ENCODE measurements around the gene SELENOO.
A peak's percentile ranks its signal among the peaks of the same experiment; 100 is the strongest.

Gene SELENOO

GRCh38 chr22:50253941-50254340 lies 53.1 kb downstream of the SELENOO start:
- DNase-seq (ENCODE audit: low spot score): no peak

- no peak for DNase-seq (ENCODE audit: low spot score)
These were observed 54.3 kb downstream of the SELENOO start for GRCh38 chr22:50255099-50255498.

- DNase-seq (ENCODE audit: low spot score): no peak
These were observed 54.8 kb downstream of the SELENOO start for GRCh38 chr22:50255607-50256006.

GRCh38 chr22:50256258-50256862 lies 55.5 kb downstream of the SELENOO start:
- no peak for DNase-seq (ENCODE audit: low spot score)

- no peak for DNase-seq (ENCODE audit: low spot score)
These were observed 56.2 kb downstream of the SELENOO start for GRCh38 chr22:50257041-50257440.

GRCh38 chr22:50257451-50258360 lies 56.9 kb downstream of the SELENOO start:
- no peak for DNase-seq (ENCODE audit: low spot score)

- DNase-seq (ENCODE audit: low spot score): no peak
These were observed 57.8 kb downstream of the SELENOO start for GRCh38 chr22:50258361-50259292.

GRCh38 chr22:50259302-50259701 lies 58.5 kb downstream of the SELENOO start:
- DNase-seq (ENCODE audit: low spot score): no peak

- DNase-seq (ENCODE audit: low spot score): no peak
These were observed 59.6 kb downstream of the SELENOO start for GRCh38 chr22:50260434-50260800.

GRCh38 chr22:50260801-50261614 lies 60.2 kb downstream of the SELENOO start:
- DNase-seq (ENCODE audit: low spot score): peak; percentile 64

- peak; percentile 92 for DNase-seq (ENCODE audit: low spot score)
These were observed 61.0 kb downstream of the SELENOO start, which contains the start of gene MAPK12 for GRCh38 chr22:50261615-50262459. Gene MAPK12, minus strand, starts transcription at chr22:50261683. Its CDS starts 174 bp downstream, at chr22:50261509.

- peak; percentile 63 for DNase-seq (ENCODE audit: low spot score)
These were observed 61.7 kb downstream of the SELENOO start for GRCh38 chr22:50262460-50262911.

- DNase-seq (ENCODE audit: low spot score): no peak
These were observed 62.3 kb downstream of the SELENOO start for GRCh38 chr22:50262973-50263617.

GRCh38 chr22:50264104-50264745 lies 63.4 kb downstream of the SELENOO start:
- DNase-seq (ENCODE audit: low spot score): no peak

GRCh38 chr22:50264946-50265669 lies 64.3 kb downstream of the SELENOO start:
- no peak for DNase-seq (ENCODE audit: low spot score)

- DNase-seq (ENCODE audit: low spot score): no peak
These were observed 66.2 kb downstream of the SELENOO start for GRCh38 chr22:50266994-50267393.
